ENCODE results near the gene MTA1.

MTA1 gene

GRCh38 chr14:105491366-105491973 is 71.8 kb downstream of the MTA1 start:
- peak overlapping the region; percentile 49 for H2AFZ ChIP-seq (ENCODE audit: low read depth, low read length, severe bottlenecking)
- no peaks in the 10 kb centered on the region for H3K9me3 ChIP-seq (ENCODE audit: insufficient read depth, low read length)
- peak overlapping the region; percentile 83 for H3K9ac ChIP-seq (ENCODE audit: low read length)
- H3K4me3 ChIP-seq (ENCODE audit: insufficient read depth, low read length, poor library complexity, severe bottlenecking) = peak overlapping the region; percentile 77
- H3K36me3 ChIP-seq (ENCODE audit: low read length) = no peaks in the 10 kb centered on the region
- no peaks in the 10 kb centered on the region for H3K79me2 ChIP-seq (ENCODE audit: insufficient read depth, low read length)
- H4K20me1 ChIP-seq (ENCODE audit: low read depth, low read length) = no peaks in the 10 kb centered on the region
- no peaks in the 10 kb centered on the region for H3K9me2 ChIP-seq (replicated peaks; ENCODE audit: insufficient read depth, low read length)
- peak overlapping the region; percentile 55 for H3K4me2 ChIP-seq (ENCODE audit: low read depth, low read length, poor library complexity, severe bottlenecking)
- H3K27ac ChIP-seq (ENCODE audit: low read depth, low read length) = peak overlapping the region; percentile 73
- no peaks in the 10 kb centered on the region for H3K27me3 ChIP-seq (ENCODE audit: low read length)
- peaks cover 5% of the 10 kb centered on the region; the same call in 1 of the 2 replicates for H3F3A ChIP-seq (ENCODE audit: insufficient read depth)
- TF ChIP-seq CTCF (IDR thresholded peaks at IDR 0.05; ENCODE audit: insufficient read depth, low read length, poor library complexity, severe bottlenecking) = no peak

- no peak overlapping the region for H2AFZ ChIP-seq (ENCODE audit: low read depth, low read length, severe bottlenecking)
- TF ChIP-seq CTCF (IDR thresholded peaks at IDR 0.05; ENCODE audit: insufficient read depth, low read length, poor library complexity, severe bottlenecking) (no peak), EZH2phosphoT487 (conservative IDR thresholded peaks at IDR 0.05; ENCODE audit: low read length) (no peak)
- no peak overlapping the region for H3K27ac ChIP-seq (ENCODE audit: low read depth, low read length)
- no peaks in the 10 kb centered on the region for H3K79me2 ChIP-seq (ENCODE audit: insufficient read depth, low read length)
- peak overlapping the region; percentile 55 for H3K4me2 ChIP-seq (ENCODE audit: low read depth, low read length, poor library complexity, severe bottlenecking)
- no peak overlapping the region for H3K9ac ChIP-seq (ENCODE audit: low read length)
- H3K36me3 ChIP-seq (ENCODE audit: low read length) = no peaks in the 10 kb centered on the region
- no peaks in the 10 kb centered on the region for H4K20me1 ChIP-seq (ENCODE audit: low read depth, low read length)
- H3K9me2 ChIP-seq (replicated peaks; ENCODE audit: insufficient read depth, low read length) = no peaks in the 10 kb centered on the region
- H3K27me3 ChIP-seq (ENCODE audit: low read length) = no peaks in the 10 kb centered on the region
- peaks cover 5% of the 10 kb centered on the region; the same call in 1 of the 2 replicates for H3F3A ChIP-seq (ENCODE audit: insufficient read depth)
- H3K9me3 ChIP-seq (ENCODE audit: insufficient read depth, low read length) = no peaks in the 10 kb centered on the region
- peak overlapping the region; percentile 77 for H3K4me3 ChIP-seq (ENCODE audit: insufficient read depth, low read length, poor library complexity, severe bottlenecking)
Observed at GRCh38 chr14:105492031-105492970, 72.7 kb downstream of the MTA1 start.

- Histone ChIP-seq H3K9ac (ENCODE audit: low read length) (no peak overlapping the region), H3F3A (ENCODE audit: insufficient read depth) (peaks cover 5% of the 10 kb centered on the region; the same call in 1 of the 2 replicates), H3K27ac (ENCODE audit: low read depth, low read length) (no peak overlapping the region), H3K36me3 (ENCODE audit: low read length) (no peaks in the 10 kb centered on the region), H4K20me1 (ENCODE audit: low read depth, low read length) (no peaks in the 10 kb centered on the region), H3K79me2 (ENCODE audit: insufficient read depth, low read length) (no peaks in the 10 kb centered on the region), H3K9me2 (replicated peaks; ENCODE audit: insufficient read depth, low read length) (no peaks in the 10 kb centered on the region), H2AFZ (ENCODE audit: low read depth, low read length, severe bottlenecking) (no peak overlapping the region), H3K9me3 (ENCODE audit: insufficient read depth, low read length) (no peaks in the 10 kb centered on the region), H3K27me3 (ENCODE audit: low read length) (no peaks in the 10 kb centered on the region), H3K4me3 (ENCODE audit: insufficient read depth, low read length, poor library complexity, severe bottlenecking) (no peak overlapping the region), H3K4me2 (ENCODE audit: low read depth, low read length, poor library complexity, severe bottlenecking) (no peak overlapping the region)
- peak; percentile 9 for TF ChIP-seq CTCF (IDR thresholded peaks at IDR 0.05; ENCODE audit: insufficient read depth, low read length, poor library complexity, severe bottlenecking)
- no peak for TF ChIP-seq EZH2phosphoT487 (conservative IDR thresholded peaks at IDR 0.05; ENCODE audit: low read length)
Observed at GRCh38 chr14:105492971-105493871, 73.6 kb downstream of the MTA1 start.

Data from SU-DHL-6 (cell line).